Kidney (tissue), 14 donors: ENCODE results near the gene FRAS1. TPM values are rescaled to one million over a fixed set of nuclear protein-coding genes. Genes with fewer than 3 reads are reported as not detected.

Experiments used
- DNase-seq, 5 donors: peaks; one replicate each; pipeline ENCODE4 v3.0.0-alpha.2; 2013 to 2020
- FAIRE-seq: peaks from 2 replicates; lab custom pipeline; 2012; peaks lifted over from hg19 to GRCh38; lab: Jason Lieb, UNC
- H3K27ac ChIP-seq, 2 donors: one replicate each; pipeline ENCODE4 v1.7.0; 2013; ENCODE audit warnings: low read depth in 2 of 2, low read length in 2 of 2, inconsistent platforms in 1 of 2
- H3K27me3 ChIP-seq: one replicate; pipeline ENCODE4 v1.7.1; 2013; ENCODE audit warnings: low read length, inconsistent platforms; ENCODE audit not compliant: control insufficient read depth, insufficient read depth
- H3K36me3 ChIP-seq, 3 donors: one replicate each; pipeline versions ENCODE4 v1.7.0 to v1.7.1; 2013; ENCODE audit warnings: low read length in 3 of 3, control low read depth in 1 of 3, inconsistent platforms in 1 of 3; ENCODE audit not compliant: insufficient read depth in 3 of 3, control insufficient read depth in 2 of 3
- H3K4me1 ChIP-seq, 3 donors: one replicate each; pipeline versions ENCODE4 v1.7.0 to v1.7.1; 2013; ENCODE audit warnings: low read length in 3 of 3, inconsistent platforms in 1 of 3, low read depth in 1 of 3; ENCODE audit not compliant: control insufficient read depth in 2 of 3, insufficient read depth in 2 of 3
- H3K4me3 ChIP-seq, 3 donors: one replicate each; pipeline versions ENCODE4 v1.7.0 to v1.8.1; 2013; ENCODE audit warnings: low read length in 3 of 3, control low read depth in 1 of 3, inconsistent platforms in 1 of 3
- H3K9ac ChIP-seq, 3 donors: one replicate each; pipeline versions ENCODE4 v1.7.0 to v1.7.1; 2013; ENCODE audit warnings: low read length in 3 of 3, control low read depth in 1 of 3, inconsistent platforms in 1 of 3
- H3K9me3 ChIP-seq, 3 donors: one replicate each; pipeline versions ENCODE4 v1.7.0 to v1.7.1; 2013; ENCODE audit warnings: low read length in 3 of 3, control low read depth in 1 of 3, inconsistent platforms in 1 of 3; ENCODE audit not compliant: control insufficient read depth in 2 of 3, insufficient read depth in 1 of 3
- CTCF ChIP-seq: IDR thresholded peaks from 3 replicates; pipeline ENCODE4 v1.5.1; 2012; ENCODE audit warnings: mild to moderate bottlenecking, moderate library complexity, borderline replicate concordance; ENCODE audit not compliant: insufficient read depth; ENCODE audit errors: extremely low read depth
- intact Hi-C: fragments of 100-400 bp; cut with DNase I; formaldehyde crosslinking; loops from one replicate; pipeline ENCODE4 v1.11.1; 2022
- polyA plus RNA-seq: library from polyadenylated mRNA; stranded (reverse); fragments of 350-450 nt; fragmentation: Illumina TruSeq; extraction: RNeasy Lipid Tissue Mini Kit (QIAGEN cat#74804); gene quantifications from one replicate; pipeline ENCODE4 v1.2.3, GENCODE V29; 2014; ENCODE audit warnings: low read depth, low replicate concordance; ENCODE audit not compliant: insufficient read depth
- total RNA-seq: library from RNA; stranded (reverse); fragmentation: NEBNext Ultra II Directional; extraction: Animal tissue kit (Norgen Biotek cat#: 25700); gene quantifications from one replicate; pipeline ENCODE4 v1.2.1, GENCODE V29; 2021
- donor health status: control.
- donor health status: control.
- donor health status: control.
- donor health status: control.
- donor health status: control.
- donor health status: DM: yes; HTN: yes; CAD: no.
- donor health status: Normal renal cell carcinoma (clear cell type).

Gene FRAS1
- total and polyA plus RNA-seq, 2 donors from 2014 or later, result 6.5 to 31.5 TPM

- no peak for FAIRE-seq
These were observed 352.6 kb downstream of the FRAS1 start for GRCh38 chr4:78409612-78410202.

GRCh38 chr4:78410225-78410624 is 353.1 kb downstream of the FRAS1 start:
- Histone ChIP-seq H3K27me3 (no peaks in the 10 kb centered on the region), H3K9ac (no peak overlapping the region), H3K4me3 (no peak overlapping the region), H3K27ac (no peak overlapping the region), H3K36me3 (peaks cover 0 to 6% (median 3%) of the 10 kb centered on the region in 3 donors), H3K9me3 (no peaks in the 10 kb centered on the region), H3K4me1 (no peaks in the 10 kb centered on the region)
- TF ChIP-seq CTCF, result no peak
- DNase-seq, result no peak
- peak; percentile 11 for FAIRE-seq
- intact Hi-C loops, result no loop called here

More at GRCh38 chr4:78409612-78410202, 352.6 kb downstream of the FRAS1 start:
- no peaks in the 10 kb centered on the region for H3K4me1 ChIP-seq
- H3K27ac ChIP-seq, result no peak overlapping the region
- intact Hi-C loops, result no loop called here
- no peak overlapping the region for H3K9ac ChIP-seq
- no peak overlapping the region for H3K4me3 ChIP-seq
- peaks cover 0 to 6% (median 3%) of the 10 kb centered on the region in 3 donors for H3K36me3 ChIP-seq
- no peak for TF ChIP-seq CTCF
- DNase-seq, result no peak
- H3K27me3 ChIP-seq, result no peaks in the 10 kb centered on the region
- H3K9me3 ChIP-seq, result no peaks in the 10 kb centered on the region

- no peaks in the 10 kb centered on the region for H3K27me3 ChIP-seq
- no peaks in the 10 kb centered on the region for H3K4me1 ChIP-seq
- no peaks in the 10 kb centered on the region for H3K9me3 ChIP-seq
- FAIRE-seq (no peak), DNase-seq (no peak)
- peaks cover 0 to 9% (median 3%) of the 10 kb centered on the region in 3 donors for H3K36me3 ChIP-seq
- H3K9ac ChIP-seq, result no peak overlapping the region
- no peak overlapping the region for H3K4me3 ChIP-seq
- TF ChIP-seq CTCF, result no peak
- intact Hi-C loops, result no loop called here
- no peak overlapping the region for H3K27ac ChIP-seq
These were observed 353.6 kb downstream of the FRAS1 start for GRCh38 chr4:78410676-78411075.

- Histone ChIP-seq H3K4me3 (no peak overlapping the region), H3K9me3 (no peaks in the 10 kb centered on the region), H3K27ac (no peak overlapping the region), H3K9ac (no peak overlapping the region), H3K36me3 (peaks cover 0 to 10% (median 4%) of the 10 kb centered on the region in 3 donors), H3K4me1 (peaks cover 0 to 3% (median 0%) of the 10 kb centered on the region in 3 donors), H3K27me3 (no peaks in the 10 kb centered on the region)
- TF ChIP-seq CTCF, result no peak
- DNase-seq, result peak in 1 of 5 donors; percentile 48
- intact Hi-C loops, result no loop called here
- no peak for FAIRE-seq
These were observed 357.0 kb downstream of the FRAS1 start for GRCh38 chr4:78414116-78414515.
